G401 (cell line): Measurements from ENCODE around the gene LURAP1L. TPM values are rescaled to one million over a fixed set of nuclear protein-coding genes. Genes with fewer than 3 reads are reported as not detected.
"Not testable (repeated sequence)": the region's sequence is repeated elsewhere in the genome, so short reads cannot be mapped to it uniquely, and the experiment has no call there.

Source experiments
- DNase-seq: peaks from one replicate; pipeline ENCODE4 v3.0.0-alpha.2; 2015; ENCODE audit warnings: low spot score
- in situ Hi-C: cut with HindIII; loops from 2 replicates; pipeline ENCODE4 v1.10.0; 2016; ENCODE audit warnings: low sequenced_read_pairs, mixed read lengths
- total RNA-seq: library from RNA; depleted of rRNA; stranded (reverse); fragments of >200 nt; shearing (Covaris generic); gene quantifications from 2 replicates; pipeline ENCODE4 v1.2.3, GENCODE V29; 2014; rRNA removed

LURAP1L gene
- total RNA-seq, 1 experiment from 2014 or later: not detected

DNA sequence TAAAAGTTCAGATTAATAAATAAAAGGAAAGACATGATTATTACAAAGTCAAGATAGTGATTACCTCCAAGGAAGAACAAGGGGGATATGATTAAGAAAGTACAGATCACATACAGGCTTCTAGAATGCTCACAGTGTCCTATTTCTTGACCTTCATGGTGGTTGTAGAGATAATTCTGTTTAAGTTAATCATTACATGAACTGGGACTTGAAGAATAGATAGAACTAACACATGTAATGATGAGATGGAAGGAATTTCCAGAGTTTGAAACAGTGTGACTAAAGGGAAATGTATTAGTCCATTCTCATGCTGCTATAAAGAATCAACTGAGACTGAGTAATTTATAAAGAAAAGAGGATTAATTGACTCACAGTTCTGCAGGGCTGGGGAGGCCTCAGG is 72.7 kb downstream of the LURAP1L start:
- in situ Hi-C loops: no loop called here
- DNase-seq: no peak

DNA sequence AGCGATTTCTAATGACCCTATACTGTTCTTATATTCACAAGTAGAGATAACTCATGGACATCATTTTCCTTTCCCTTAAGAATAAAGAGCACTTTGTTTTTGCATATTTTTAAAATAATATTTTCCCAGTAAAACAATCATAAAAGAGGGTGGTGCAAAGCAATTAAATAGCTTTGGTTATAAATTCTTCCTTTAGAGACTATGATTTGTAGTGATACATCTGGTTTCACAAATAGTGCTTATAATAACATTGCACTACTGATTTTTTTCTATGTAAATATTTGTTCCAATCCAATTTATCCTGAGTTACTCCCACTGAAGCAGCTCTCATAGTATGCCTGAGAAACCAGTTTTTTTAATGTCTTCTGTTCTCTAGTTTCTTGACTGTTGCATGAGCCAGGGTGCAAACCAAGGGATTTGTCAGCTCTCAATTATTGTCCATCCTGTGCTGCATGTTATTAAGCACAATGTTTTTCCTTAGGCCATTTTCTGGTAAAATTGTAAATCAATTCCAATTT is 74.7 kb downstream of the LURAP1L start:
- in situ Hi-C loops: no loop called here
- no peak for DNase-seq

DNA sequence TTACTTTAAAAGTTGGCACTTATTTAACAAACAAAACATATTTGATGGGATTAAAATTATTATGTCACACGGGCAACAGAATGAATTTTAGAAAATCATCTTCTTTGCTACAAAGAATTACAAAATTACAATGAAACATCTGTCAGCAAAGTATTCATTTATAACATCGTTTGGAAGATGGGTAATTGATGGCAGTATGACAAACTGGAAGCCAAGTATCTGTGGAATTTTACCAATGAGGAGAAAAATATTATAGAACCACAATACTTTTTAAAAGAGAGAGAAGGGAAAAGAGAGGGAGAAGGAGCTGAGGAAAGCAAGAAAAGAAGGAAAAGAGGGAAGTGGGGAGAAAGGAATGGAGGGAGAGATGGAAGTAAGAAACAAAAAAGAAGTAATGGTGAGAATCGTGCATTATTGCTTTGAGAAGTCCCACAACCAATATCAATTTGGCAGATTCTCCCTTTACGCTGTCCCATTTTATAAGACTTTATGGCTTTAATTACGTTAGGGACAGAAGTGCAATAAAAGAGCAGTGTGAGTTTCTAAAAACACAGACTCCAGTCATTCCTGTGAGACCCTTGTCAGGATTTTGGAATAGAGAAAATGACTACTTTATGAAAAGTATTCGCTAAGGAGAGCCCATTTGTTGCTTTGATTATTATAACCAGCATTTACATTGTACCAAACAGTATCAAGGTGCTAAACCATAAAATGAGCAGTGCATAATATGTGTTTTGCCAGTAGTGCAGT is 76.7 kb downstream of the LURAP1L start:
- in situ Hi-C loops: no loop called here

DNA sequence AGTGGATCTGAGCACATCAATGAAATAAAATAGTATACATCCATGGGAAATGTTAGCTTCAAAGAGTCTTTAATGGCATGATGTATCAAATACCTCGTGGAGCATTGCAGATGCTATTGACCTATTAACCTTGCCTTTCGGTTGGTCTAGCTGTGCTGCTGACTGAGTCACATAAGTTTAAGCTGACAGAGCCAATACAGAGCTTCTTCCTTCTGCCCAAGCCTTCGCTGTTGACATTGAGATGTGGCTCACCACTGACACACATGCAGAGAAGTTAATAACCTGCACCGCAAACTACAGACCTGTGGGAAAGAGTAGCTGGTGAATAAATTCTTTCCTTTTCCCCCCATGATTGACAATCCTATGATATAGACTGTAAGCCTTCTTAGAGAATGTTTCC is 78.2 kb downstream of the LURAP1L start:
- no peak for DNase-seq
- in situ Hi-C loops: no loop called here

More for the DNA sequence above, 76.7 kb downstream of the LURAP1L start:
- DNase-seq: no peak

DNA sequence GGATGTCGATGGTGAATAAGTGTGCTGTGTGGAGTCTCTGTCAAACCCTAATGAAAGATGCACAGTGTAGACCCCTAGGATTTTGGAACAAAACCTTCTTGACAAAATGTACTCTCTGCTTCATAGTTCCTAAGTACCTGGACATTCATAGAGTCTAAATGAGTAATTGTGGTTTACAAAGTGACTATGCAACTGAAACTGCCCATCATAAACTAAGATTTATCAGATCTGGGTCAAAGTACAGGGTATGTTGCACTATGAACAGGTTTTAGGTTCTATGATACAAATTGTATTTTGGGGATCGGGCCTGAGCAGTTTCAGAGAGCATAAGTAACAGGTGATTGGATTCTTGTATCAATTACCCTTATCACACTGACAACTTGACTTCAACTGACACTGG is 79.4 kb downstream of the LURAP1L start:
- in situ Hi-C loops: no loop called here
- no peak for DNase-seq

DNA sequence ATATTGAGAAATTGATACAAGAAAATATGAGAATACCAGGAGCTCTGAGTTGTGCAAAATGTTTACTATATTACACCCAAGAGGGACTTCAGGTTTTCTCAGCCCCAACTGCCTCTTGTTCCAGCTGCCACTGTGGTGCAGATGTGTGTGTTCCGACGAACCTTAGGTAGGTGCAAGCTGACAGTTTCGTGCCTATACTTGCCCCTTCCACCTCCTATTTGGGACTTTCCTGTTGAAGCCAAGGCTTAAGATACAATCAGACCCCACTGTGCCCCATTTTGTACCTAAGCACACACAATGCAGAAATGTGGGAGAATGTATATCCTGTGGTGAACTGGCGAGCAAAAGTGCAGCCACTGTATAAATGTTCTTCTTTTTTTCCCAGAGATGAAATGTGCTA is 80.2 kb downstream of the LURAP1L start:
- in situ Hi-C loops: no loop called here

DNA sequence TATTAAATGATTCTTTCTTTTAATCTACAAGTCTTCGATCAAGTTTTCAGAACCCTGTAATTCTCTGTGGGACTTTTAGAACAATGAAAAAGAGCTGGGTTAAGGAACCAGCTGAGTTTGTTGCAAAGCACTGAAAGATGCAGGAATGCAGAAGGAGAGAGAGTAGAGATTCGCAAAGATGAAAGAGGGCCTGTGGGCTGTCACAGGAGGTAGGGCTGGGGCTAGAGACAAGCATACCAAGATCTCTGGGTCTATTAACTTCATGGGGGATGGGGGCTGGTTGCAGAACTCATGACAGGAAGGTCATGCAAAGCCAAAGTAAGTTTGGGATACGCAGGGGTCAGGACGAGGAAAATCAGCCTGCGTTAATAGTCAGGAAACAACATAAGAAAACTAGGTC is 81.8 kb downstream of the LURAP1L start:
- DNase-seq: no peak
- in situ Hi-C loops: no loop called here

More for the DNA sequence above, 80.2 kb downstream of the LURAP1L start:
- no peak for DNase-seq

DNA sequence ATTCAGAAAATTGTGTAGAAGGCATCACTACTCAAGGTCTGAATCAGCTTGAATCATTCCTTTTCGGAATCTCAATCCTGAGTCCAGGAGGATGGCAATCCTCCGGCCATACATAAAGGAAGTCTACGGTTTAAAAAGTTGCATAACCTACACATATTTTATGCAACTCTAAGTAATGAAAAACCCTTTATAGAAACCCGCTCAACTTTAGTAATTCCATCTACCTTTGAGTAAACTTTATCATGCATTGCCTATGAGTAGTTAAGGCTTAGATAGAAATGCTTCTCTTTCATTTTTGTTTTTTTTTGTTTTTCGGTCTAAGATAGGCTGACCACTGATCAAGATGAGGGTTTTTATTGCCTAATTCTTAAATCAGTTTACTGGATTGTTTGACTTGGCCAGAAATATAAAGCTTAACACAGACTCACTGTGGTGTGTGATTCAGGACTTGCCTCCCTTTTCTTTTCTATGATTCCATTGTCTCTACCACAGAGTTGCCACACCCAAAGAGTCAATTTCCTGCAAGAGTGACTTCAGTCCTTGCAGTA is 85.0 kb downstream of the LURAP1L start:
- no peak for DNase-seq
- in situ Hi-C loops: no loop called here

DNA sequence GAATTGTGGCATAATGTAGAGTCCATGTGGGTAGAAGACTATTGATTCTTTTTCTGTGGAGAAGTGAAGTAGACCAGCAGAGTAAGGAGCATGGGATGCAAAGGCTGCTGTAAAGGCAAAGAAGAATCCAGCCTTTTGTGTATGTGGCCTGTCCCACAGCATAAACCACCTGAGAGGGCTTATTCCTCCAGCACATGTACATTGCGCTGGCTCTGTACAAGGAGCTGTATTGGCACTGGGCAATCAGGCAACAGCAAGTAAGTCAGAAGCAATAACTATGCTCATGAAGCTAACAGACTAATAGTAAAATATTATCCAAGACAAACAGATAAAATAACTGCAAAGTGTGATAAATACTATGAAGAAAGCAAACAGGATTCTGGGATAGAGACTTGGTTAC is 86.2 kb downstream of the LURAP1L start:
- no peak for DNase-seq
- in situ Hi-C loops: no loop called here

DNA sequence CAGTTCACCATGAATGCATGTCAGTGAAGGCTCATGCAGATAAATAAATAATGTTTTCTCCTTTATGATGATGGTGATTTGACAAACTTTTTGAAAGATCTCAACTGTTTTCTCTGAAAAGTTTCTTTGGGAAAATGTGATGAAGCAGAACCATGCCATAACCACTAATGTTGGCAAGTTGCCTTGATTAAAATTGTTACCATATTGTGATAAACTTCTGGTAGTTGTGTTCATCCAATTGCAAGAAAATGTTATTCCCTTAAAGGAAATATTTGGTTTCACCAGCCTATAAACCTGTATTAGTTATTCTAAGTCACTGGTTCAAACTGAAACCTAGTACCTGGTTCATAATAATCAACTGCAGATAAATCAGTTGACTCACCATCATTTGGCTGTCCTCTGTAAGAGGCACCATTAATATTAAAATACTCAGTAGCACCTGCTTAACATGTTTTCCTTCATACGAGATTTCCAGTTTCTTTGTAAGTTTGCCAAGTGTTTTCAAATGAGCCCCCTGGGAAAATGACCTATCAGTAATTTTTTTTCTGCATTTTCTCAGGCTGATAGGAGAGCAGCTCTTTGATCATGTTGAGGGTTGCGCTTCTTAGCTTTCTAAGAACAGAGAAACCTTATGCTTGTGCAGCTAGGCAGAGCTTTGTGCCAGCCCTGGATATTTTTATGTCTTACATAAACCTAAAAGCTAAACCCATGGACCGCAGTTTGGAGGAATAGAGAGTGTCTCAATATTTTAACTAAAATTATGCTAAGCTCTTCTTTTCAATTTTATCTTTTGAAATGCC is 88.0 kb downstream of the LURAP1L start:
- in situ Hi-C loops: no loop called here

DNA sequence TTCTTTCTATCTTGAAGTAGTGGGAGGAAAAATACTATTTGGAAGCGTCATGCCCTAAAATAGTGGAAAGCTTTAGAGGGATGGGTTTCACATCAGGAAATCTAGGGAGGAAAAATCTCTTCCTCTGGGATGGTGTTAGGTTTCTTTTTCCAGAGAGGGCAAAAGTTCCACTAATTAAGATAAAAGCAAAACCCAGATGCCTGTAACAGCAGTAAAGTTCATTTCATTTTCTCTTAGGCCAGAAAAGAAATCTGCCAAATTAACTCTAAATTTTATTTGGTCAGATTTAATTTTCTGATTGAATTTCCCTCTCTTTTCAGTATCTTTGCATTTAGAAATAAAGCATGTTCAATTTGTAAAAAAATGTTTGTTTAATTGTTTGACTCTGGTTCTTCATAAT is 88.8 kb downstream of the LURAP1L start:
- in situ Hi-C loops: no loop called here
- no peak for DNase-seq

More for the DNA sequence above, 88.0 kb downstream of the LURAP1L start:
- DNase-seq: no peak

DNA sequence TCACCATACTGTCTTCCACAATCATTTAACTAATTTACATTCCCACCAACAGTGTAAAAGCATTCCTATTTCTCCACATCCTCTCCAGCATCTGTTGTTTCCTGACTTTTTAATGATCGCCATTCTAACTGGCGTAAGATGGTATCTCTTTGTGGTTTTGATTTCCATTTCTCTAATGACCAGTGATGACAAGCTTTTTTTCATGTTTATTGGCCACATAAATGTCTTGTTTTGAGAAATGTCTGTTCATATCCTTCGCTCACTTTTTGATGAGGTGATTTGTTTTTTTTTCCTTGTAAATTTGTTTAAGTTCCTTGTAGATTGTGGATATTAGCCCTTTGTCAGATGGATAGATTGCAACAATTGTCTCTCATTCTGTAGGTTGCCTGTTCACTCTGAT is 90.6 kb downstream of the LURAP1L start:
- DNase-seq, in situ Hi-C loops: not testable (repeated sequence)

Other genes with a start within 250 kb of the LURAP1L start
- gene TYRP1, start 81.6 kb upstream of the LURAP1L start, total RNA-seq: not detected in 2 replicates